Activated CD4-positive, alpha-beta T cell treated with anti-CD3 and anti-CD28 coated beads, Interleukin-2, amount 10 ng/mL, durations not matched to agents 24 days and 14 days (primary cell): ENCODE results near the gene ENTREP1. TPM values are rescaled to one million over a fixed set of nuclear protein-coding genes. Genes with fewer than 3 reads are reported as not detected.

Experiments used
- DNase-seq: peaks from one replicate; pipeline ENCODE4 v3.0.0; 2022
- H3K27ac Mint-ChIP-seq: one replicate; pipeline ENCODE4 v1.8.0; 2022; ENCODE audit warnings: mild to moderate bottlenecking, mixed read lengths
- H3K27me3 Mint-ChIP-seq: one replicate; pipeline ENCODE4 v1.8.0; 2022; ENCODE audit warnings: mixed read lengths
- H3K36me3 Mint-ChIP-seq: one replicate; pipeline ENCODE4 v1.8.0; 2022; ENCODE audit warnings: low read depth, mild to moderate bottlenecking, mixed read lengths
- H3K4me1 Mint-ChIP-seq: one replicate; pipeline ENCODE4 v1.8.0; 2021; ENCODE audit warnings: mixed read lengths
- H3K4me3 Mint-ChIP-seq: one replicate; pipeline ENCODE4 v1.8.0; 2022; ENCODE audit warnings: mild to moderate bottlenecking, moderate library complexity, mixed read lengths
- H3K9me3 Mint-ChIP-seq: one replicate; pipeline ENCODE4 v1.8.0; 2021; ENCODE audit warnings: mixed read lengths
- intact Hi-C: fragments of 100-400 bp; cut with micrococcal nuclease; formaldehyde crosslinking; loops from one replicate; pipeline ENCODE4 v1.15.1; 2023
- total RNA-seq: library from RNA; stranded (reverse); gene quantifications from 2 replicates; pipeline ENCODE4 v1.2.3, GENCODE V29; 2022

The ENTREP1 gene
- total RNA-seq, 1 donor from 2014 or later: not detected

DNA sequence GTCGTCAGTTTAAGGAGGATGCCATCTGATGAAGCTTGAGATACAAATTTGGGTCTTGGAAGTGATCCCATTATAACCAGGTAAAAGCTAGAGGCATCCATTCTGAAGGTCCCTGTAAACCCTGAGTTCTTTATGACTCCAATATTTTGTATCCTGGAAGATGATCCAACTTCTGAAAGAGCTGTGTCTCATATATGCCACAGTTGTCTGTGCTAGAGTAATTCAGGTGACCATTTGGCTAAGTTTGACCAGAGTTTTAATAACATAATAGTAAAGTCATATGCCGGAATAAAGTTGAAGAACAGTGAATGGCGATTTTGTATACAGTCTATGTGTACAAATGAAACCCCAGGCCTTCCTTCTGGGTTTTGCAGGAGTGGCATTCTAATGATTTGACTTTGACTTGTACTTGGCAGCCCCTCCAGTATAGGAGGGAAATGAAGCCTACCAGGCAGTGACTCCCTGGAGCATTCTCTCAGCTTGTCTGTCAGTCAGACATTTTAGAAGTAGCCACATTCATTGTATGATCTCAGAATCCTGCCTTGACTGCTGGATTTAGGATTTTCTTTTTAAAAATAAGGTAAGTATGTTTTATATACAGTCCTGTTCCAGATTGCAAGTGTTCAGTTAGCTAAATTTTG is 39.6 kb downstream of the ENTREP1 start:
- H3K4me1 Mint-ChIP-seq: no peaks in the 10 kb centered on the region
- H3K36me3 Mint-ChIP-seq: no peaks in the 10 kb centered on the region
- no peak for DNase-seq
- H3K27me3 Mint-ChIP-seq: peaks cover 12% of the 10 kb centered on the region
- H3K27ac Mint-ChIP-seq: no peak overlapping the region
- no peaks in the 10 kb centered on the region for H3K9me3 Mint-ChIP-seq
- no peak overlapping the region for H3K4me3 Mint-ChIP-seq
- intact Hi-C loops: no loop called here

DNA sequence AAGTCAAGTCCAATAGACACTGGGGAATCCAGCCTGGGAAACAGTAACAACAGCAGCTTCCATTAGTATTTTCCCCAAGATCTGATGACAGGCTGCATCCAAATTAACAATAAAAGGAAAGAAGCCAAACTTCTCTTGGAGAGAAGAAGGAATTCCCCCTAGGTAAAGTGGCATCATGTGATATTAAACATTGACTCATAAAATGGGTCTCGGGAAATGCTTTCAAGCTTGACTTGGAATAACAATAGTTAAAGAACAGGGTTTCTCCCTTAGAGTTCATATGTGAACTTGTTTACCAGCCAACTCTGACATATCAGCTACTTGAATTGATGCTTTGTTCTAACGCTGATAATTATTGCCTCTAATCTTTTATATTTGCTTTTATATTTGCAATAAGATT is 45.4 kb downstream of the ENTREP1 start:
- intact Hi-C loops: no loop called here
- DNase-seq: no peak
- Mint-ChIP-seq H3K9me3 (no peaks in the 10 kb centered on the region), H3K4me1 (no peaks in the 10 kb centered on the region), H3K36me3 (no peaks in the 10 kb centered on the region), H3K27ac (no peak overlapping the region), H3K27me3 (peaks cover 15% of the 10 kb centered on the region), H3K4me3 (no peak overlapping the region)

DNA sequence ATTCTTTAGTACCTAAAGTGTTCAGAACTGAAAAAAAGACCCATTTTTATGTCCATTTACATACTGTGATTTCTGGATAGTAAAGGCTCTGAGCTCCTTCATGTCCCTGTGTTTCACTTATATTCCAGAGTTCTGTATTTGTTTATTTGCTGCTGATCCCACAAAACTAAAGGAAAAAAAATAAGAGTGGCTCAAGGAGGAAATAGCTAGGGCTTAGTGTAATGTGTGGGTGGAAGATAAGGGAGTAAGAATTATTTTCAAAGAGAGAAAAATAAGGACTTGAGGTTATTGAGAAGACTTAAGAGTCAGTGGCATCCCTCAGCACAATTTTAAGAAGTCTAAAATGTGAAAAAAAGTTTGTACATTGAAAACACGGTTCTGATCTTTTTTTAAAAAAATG is 46.0 kb downstream of the ENTREP1 start:
- H3K4me3 Mint-ChIP-seq: no peak overlapping the region
- intact Hi-C loops: no loop called here
- no peak for DNase-seq
- H3K9me3 Mint-ChIP-seq: no peaks in the 10 kb centered on the region
- no peaks in the 10 kb centered on the region for H3K36me3 Mint-ChIP-seq
- peaks cover 14% of the 10 kb centered on the region for H3K27me3 Mint-ChIP-seq
- no peak overlapping the region for H3K27ac Mint-ChIP-seq
- no peaks in the 10 kb centered on the region for H3K4me1 Mint-ChIP-seq

DNA sequence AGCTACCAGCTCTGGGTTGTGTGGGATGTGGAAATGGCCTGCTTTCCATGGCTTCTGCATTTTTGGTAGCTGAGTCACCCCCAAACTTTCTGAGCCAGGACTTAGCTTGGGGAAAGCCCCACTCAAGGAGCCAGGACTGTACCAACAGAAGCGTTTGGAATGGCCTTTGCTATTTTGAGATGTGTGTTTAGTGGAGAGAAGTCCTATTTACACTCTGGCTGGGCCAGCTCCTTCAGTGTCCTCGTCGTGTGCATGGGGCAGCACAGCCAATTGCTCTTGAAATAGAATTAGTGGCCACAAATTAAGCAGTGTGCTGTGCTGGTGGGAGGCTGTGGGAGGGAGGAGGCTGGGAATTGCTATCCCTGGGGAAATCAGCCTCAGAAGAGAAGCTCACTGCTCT is 51.6 kb downstream of the ENTREP1 start:
- H3K36me3 Mint-ChIP-seq: no peaks in the 10 kb centered on the region
- no peaks in the 10 kb centered on the region for H3K4me1 Mint-ChIP-seq
- DNase-seq: no peak
- H3K9me3 Mint-ChIP-seq: no peaks in the 10 kb centered on the region
- H3K27ac Mint-ChIP-seq: no peak overlapping the region
- H3K27me3 Mint-ChIP-seq: peaks cover 3% of the 10 kb centered on the region
- H3K4me3 Mint-ChIP-seq: no peak overlapping the region
- intact Hi-C loops: no loop called here

DNA sequence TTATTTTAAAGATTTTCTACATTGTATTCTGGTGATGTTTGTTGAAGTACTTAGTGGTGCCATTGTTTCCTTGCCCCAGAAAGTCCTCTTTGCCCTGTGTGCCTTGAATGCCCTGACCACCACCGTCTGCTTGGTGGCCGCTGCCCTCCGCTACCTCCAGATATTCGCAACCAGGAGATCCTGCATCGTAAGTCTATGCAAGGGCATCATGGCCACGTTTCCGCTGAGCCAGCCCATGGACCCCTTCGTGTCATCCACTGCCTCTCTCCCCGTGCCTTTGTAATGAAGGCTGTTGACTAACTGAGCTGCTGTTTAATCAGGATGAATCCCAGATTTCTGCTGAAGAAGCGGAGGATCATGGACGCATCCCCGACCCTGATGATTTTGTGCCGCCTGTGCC is 52.3 kb downstream of the ENTREP1 start:
- Mint-ChIP-seq H3K4me1 (no peaks in the 10 kb centered on the region), H3K27ac (no peak overlapping the region), H3K9me3 (no peaks in the 10 kb centered on the region), H3K27me3 (peaks cover 2% of the 10 kb centered on the region), H3K4me3 (no peak overlapping the region), H3K36me3 (no peaks in the 10 kb centered on the region)
- no peak for DNase-seq
- intact Hi-C loops: no loop called here

GRCh38 chr9:69377981-69378380 is 53.0 kb downstream of the ENTREP1 start:
- Mint-ChIP-seq H3K27ac (no peak overlapping the region), H3K27me3 (peaks cover 2% of the 10 kb centered on the region)
- intact Hi-C loops: no loop called here

DNA sequence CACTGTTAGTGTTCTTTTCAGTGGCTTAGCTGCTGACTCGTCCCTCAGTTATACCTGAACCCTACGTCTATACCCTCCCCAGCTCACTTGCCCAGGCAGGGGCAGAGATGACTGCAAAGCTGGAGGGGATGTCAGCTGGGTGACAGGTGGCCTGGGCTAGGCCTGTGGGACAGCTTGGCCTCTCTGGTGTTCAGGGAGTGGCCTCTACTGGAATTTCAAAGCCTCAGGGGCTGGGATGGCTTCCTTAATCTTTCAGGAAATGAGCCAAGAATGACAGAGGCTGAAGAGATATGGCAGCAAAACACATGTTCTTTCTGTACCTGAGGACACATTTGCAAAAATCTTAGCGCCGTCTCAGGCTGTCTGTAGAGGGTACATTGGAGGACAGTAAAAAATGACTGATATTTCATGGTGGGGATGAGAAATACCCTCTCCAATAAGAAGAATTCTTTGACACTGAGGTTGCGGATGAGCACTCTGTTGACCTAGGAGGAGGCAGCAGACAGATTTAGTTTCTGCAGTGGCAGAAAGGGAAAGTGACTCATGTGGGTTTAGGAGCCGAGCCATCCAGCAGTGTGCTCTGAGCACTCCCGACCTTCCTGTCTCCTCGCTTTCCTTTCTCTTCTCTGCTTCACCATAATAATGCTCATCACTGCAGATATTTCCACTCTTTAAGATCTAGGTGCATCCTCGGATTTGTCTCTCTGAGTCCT is 54.4 kb downstream of the ENTREP1 start:
- peaks cover 2% of the 10 kb centered on the region for H3K27me3 Mint-ChIP-seq
- intact Hi-C loops: no loop called here

More at GRCh38 chr9:69377981-69378380, 53.0 kb downstream of the ENTREP1 start:
- H3K9me3 Mint-ChIP-seq: no peaks in the 10 kb centered on the region
- H3K4me1 Mint-ChIP-seq: no peaks in the 10 kb centered on the region
- no peak for DNase-seq
- no peaks in the 10 kb centered on the region for H3K36me3 Mint-ChIP-seq
- H3K4me3 Mint-ChIP-seq: no peak overlapping the region

GRCh38 chr9:69380301-69380700 is 55.3 kb downstream of the ENTREP1 start:
- no peaks in the 10 kb centered on the region for H3K36me3 Mint-ChIP-seq
- peaks cover 2% of the 10 kb centered on the region for H3K27me3 Mint-ChIP-seq
- no peaks in the 10 kb centered on the region for H3K4me1 Mint-ChIP-seq
- DNase-seq: no peak
- intact Hi-C loops: no loop called here
- H3K4me3 Mint-ChIP-seq: no peak overlapping the region
- H3K9me3 Mint-ChIP-seq: no peaks in the 10 kb centered on the region
- no peak overlapping the region for H3K27ac Mint-ChIP-seq

More for the DNA sequence above, 54.4 kb downstream of the ENTREP1 start:
- no peak overlapping the region for H3K4me3 Mint-ChIP-seq
- H3K27ac Mint-ChIP-seq: no peak overlapping the region
- H3K4me1 Mint-ChIP-seq: no peaks in the 10 kb centered on the region
- no peak for DNase-seq
- H3K36me3 Mint-ChIP-seq: no peaks in the 10 kb centered on the region
- H3K9me3 Mint-ChIP-seq: no peaks in the 10 kb centered on the region

GRCh38 chr9:69380811-69381210 is 55.8 kb downstream of the ENTREP1 start:
- Mint-ChIP-seq H3K27me3 (peaks cover 2% of the 10 kb centered on the region), H3K9me3 (no peaks in the 10 kb centered on the region), H3K4me1 (no peaks in the 10 kb centered on the region), H3K36me3 (no peaks in the 10 kb centered on the region), H3K4me3 (no peak overlapping the region), H3K27ac (no peak overlapping the region)
- DNase-seq: no peak
- intact Hi-C loops: no loop called here

DNA sequence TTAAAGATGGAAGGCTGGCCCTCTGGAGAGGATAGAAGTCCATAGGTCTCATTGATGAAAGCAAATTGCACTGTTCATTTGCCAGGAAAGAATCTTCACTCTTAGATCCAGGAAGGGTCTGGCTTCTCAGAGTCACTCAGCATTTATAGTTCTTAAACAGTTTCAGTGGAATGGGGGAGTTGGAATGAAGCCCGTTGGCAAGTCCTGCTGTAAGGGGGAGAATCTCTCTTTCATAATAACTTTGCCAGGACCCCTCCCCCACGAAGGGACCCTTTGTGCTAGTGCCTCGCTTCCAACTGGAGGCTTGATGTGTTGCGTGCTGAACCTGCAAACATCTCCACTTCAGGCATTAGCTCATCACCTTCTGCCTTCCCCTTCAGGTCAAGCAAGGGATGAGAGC is 57.1 kb downstream of the ENTREP1 start:
- H3K4me3 Mint-ChIP-seq: no peak overlapping the region
- no peaks in the 10 kb centered on the region for H3K9me3 Mint-ChIP-seq
- H3K27ac Mint-ChIP-seq: no peak overlapping the region
- H3K4me1 Mint-ChIP-seq: no peaks in the 10 kb centered on the region
- intact Hi-C loops: no loop called here
- H3K36me3 Mint-ChIP-seq: no peaks in the 10 kb centered on the region
- DNase-seq: no peak
- no peaks in the 10 kb centered on the region for H3K27me3 Mint-ChIP-seq

DNA sequence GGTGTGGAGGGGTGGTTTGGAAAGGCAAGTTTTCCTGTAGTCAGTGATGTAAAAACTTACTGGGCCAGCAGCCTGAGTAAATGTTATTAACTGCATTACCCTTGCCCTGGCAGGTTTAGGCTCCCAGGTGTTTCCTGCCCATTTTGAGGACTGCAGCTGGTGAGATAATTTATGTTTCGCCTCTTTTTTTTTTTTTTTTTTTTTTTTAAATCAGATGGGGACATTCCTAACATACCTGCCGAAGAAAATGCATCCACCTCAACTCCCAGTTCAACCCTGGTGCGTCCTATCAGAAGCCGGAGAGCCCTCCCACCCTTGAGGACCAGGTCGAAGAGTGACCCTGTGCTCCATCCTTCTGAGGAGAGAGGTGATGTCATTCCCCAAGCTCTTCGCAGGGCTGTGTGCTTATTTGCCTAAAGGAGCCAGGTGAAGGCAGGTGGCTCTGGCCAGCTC is 60.6 kb downstream of the ENTREP1 start:
- Mint-ChIP-seq H3K9me3 (no peaks in the 10 kb centered on the region), H3K36me3 (no peaks in the 10 kb centered on the region), H3K4me3 (no peak overlapping the region), H3K27me3 (no peaks in the 10 kb centered on the region), H3K4me1 (no peaks in the 10 kb centered on the region), H3K27ac (no peak overlapping the region)
- intact Hi-C loops: no loop called here
- DNase-seq: no peak

GRCh38 chr9:69386651-69387050 is 61.6 kb downstream of the ENTREP1 start:
- no peaks in the 10 kb centered on the region for H3K27me3 Mint-ChIP-seq
- H3K36me3 Mint-ChIP-seq: no peaks in the 10 kb centered on the region
- H3K4me3 Mint-ChIP-seq: no peak overlapping the region
- no peak overlapping the region for H3K27ac Mint-ChIP-seq
- intact Hi-C loops: no loop called here
- no peaks in the 10 kb centered on the region for H3K4me1 Mint-ChIP-seq
- no peaks in the 10 kb centered on the region for H3K9me3 Mint-ChIP-seq
- DNase-seq: no peak

- no peak for DNase-seq
- intact Hi-C loops: no loop called here
- H3K9me3 Mint-ChIP-seq: no peaks in the 10 kb centered on the region
- no peak overlapping the region for H3K27ac Mint-ChIP-seq
- no peaks in the 10 kb centered on the region for H3K4me1 Mint-ChIP-seq
- no peaks in the 10 kb centered on the region for H3K36me3 Mint-ChIP-seq
- no peak overlapping the region for H3K4me3 Mint-ChIP-seq
- H3K27me3 Mint-ChIP-seq: no peaks in the 10 kb centered on the region
Measured at GRCh38 chr9:69388596-69388995, 63.6 kb downstream of the ENTREP1 start.

- no peak for DNase-seq
- no peaks in the 10 kb centered on the region for H3K27me3 Mint-ChIP-seq
- no peaks in the 10 kb centered on the region for H3K4me1 Mint-ChIP-seq
- H3K4me3 Mint-ChIP-seq: no peak overlapping the region
- no peaks in the 10 kb centered on the region for H3K9me3 Mint-ChIP-seq
- no peaks in the 10 kb centered on the region for H3K36me3 Mint-ChIP-seq
- no peak overlapping the region for H3K27ac Mint-ChIP-seq
- intact Hi-C loops: no loop called here
Measured at GRCh38 chr9:69389437-69389995, 64.5 kb downstream of the ENTREP1 start.
